GM23338 (cell line): ENCODE measurements around the gene VAPB.

ENCODE experiments used
- CREB1 ChIP-seq: fragments of 250-450 bp; sonication (Bioruptor Pico); IDR thresholded peaks from 2 replicates; pipeline ENCODE4 v1.5.0; 2020; ENCODE audit warnings: low read depth, mild to moderate bottlenecking, moderate library complexity
- CTCF ChIP-seq, 2 experiments: fragments of 200-600 bp in 1 of 2; sonication (generic) in 1 of 2; conservative IDR thresholded peaks; 2 replicates each; pipeline versions ENCODE4 v1.5.1 to v1.6.1; 2016 to 2017; ENCODE audit warnings: antibody characterized with exemption in 2 of 2, low read depth in 2 of 2, mild to moderate bottlenecking in 2 of 2, moderate library complexity in 1 of 2
- EZH2 ChIP-seq: fragments of 200-600 bp; sonication (generic); IDR thresholded peaks from one replicate; pipeline ENCODE4 v1.8.0; 2017; ENCODE audit warnings: antibody characterized with exemption, mild to moderate bottlenecking, low read depth; ENCODE audit not compliant: unreplicated experiment
- JUNB ChIP-seq: IDR thresholded peaks from one replicate; pipeline ENCODE4 v1.6.1; 2016; ENCODE audit warnings: antibody characterized with exemption; ENCODE audit not compliant: unreplicated experiment
- NANOG ChIP-seq: IDR thresholded peaks from 2 replicates; pipeline ENCODE4 v1.6.1; 2016; ENCODE audit warnings: antibody characterized with exemption, borderline replicate concordance
- POLR2AphosphoS5 ChIP-seq: IDR thresholded peaks from 2 replicates; pipeline ENCODE4 v1.6.1; 2016; ENCODE audit warnings: antibody characterized with exemption, low read depth
- REST ChIP-seq: IDR thresholded peaks from one replicate; pipeline ENCODE4 v1.6.1; 2018; ENCODE audit warnings: antibody characterized with exemption; ENCODE audit not compliant: unreplicated experiment
- STAT1 ChIP-seq: IDR thresholded peaks from one replicate; pipeline ENCODE4 v1.6.1; 2016; ENCODE audit warnings: antibody characterized with exemption; ENCODE audit not compliant: unreplicated experiment

DNA sequence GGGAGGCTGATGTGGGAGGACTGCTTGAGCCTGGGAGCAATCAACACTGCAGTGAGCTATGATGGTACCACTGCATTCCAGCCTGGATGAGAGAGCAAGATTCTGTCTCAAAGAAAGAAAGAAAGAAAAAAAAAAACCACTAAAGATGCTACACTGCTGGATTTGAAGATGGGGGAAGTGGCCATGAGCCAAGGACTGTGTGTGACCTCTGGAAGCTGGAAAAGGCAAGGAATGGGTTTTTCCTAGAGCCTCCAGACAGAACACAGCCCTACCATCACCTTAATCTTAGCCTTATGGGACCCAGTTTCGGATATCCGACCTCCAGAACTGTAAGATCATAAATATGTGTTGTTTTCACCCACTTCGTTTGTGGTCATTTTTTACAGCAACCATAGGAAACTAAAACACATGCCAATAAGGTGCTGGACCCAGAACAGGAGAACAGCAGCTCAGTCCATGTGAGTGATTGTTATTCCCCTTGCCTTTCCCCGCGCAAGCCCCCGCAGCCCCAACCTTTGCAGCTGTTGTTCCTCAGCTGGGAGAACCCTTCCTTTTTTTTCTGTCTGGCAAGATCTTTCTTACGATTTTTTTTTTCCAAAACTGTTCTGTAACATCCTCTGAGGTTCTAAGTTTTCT lies 11.1 kb upstream of the VAPB start:
- TF ChIP-seq CTCF (conservative IDR thresholded peaks at IDR 0.05; ENCODE audit: low read depth in 2 of 2): no peak
- no peak for TF ChIP-seq NANOG
- no peak for TF ChIP-seq POLR2AphosphoS5
- no peak for TF ChIP-seq CREB1 (CRISPR knock-in tag)
- no peak for TF ChIP-seq REST
- TF ChIP-seq EZH2: no peak
- no peak for TF ChIP-seq STAT1
- no peak for TF ChIP-seq JUNB
